GM12878 (cell line): ENCODE measurements around the gene PACS1. TPM values are rescaled to one million over a fixed set of nuclear protein-coding genes. Genes with fewer than 3 reads are reported as not detected.
"Not testable (repeated sequence)": the region's sequence is repeated elsewhere in the genome, so short reads cannot be mapped to it uniquely, and the experiment has no call there.

ENCODE experiments used
- ATAC-seq: fragments of 200-7000 bp; cut with Tn5 transposase; 3 replicates; pipeline ENCODE4 v1.9.1; 2020; ENCODE audit warnings: mild to moderate bottlenecking, moderate library complexity
- BruUV-seq: library from RNA; stranded (reverse); fragments of 400-500 nt; replicated peaks from 2 replicates; lab custom pipeline; 2021; lab: Mats Ljungman, UMichigan
- CTCF ChIA-PET: fragments of 300-600 bp; sonication (Branson Sonifier 250); formaldehyde crosslinking; extraction: SDS; loops from one replicate; lab custom pipeline; 2021; ENCODE audit warnings: inconsistent platforms; lab: Yijun Ruan, JAX
- POLR2A ChIA-PET: fragments of 350-600 bp; formaldehyde crosslinking; extraction: SDS; loops from one replicate; lab custom pipeline; 2021; ENCODE audit warnings: inconsistent platforms; lab: Charles Lee
- RAD21 ChIA-PET: fragments of 300-600 bp; sonication (Branson Sonifier 250); formaldehyde crosslinking; loops from one replicate; lab custom pipeline; 2023; ENCODE audit warnings: antibody characterized with exemption; ENCODE audit not compliant: unreplicated experiment; lab: Charles Lee
- SMC1A ChIA-PET: fragments of 300-600 bp; sonication (Branson Sonifier 250); formaldehyde crosslinking; loops from one replicate; lab custom pipeline; 2023; ENCODE audit not compliant: unreplicated experiment, uncharacterized antibody; lab: Charles Lee
- DNase-seq: peaks from one replicate; pipeline ENCODE4 v3.0.0-alpha.2; 2011; ENCODE audit warnings: low read depth, low spot score
- FAIRE-seq: peaks from 3 replicates; lab custom pipeline; 2011; peaks lifted over from hg19 to GRCh38; lab: Jason Lieb, UNC
- H2AFZ ChIP-seq: 2 replicates; pipeline ENCODE4 v1.6.0; 2011; ENCODE audit warnings: low read depth, low read length, control low read depth; ENCODE audit not compliant: control insufficient read depth
- H3K27ac ChIP-seq: 2 replicates; pipeline ENCODE4 v1.5.1; 2011; ENCODE audit warnings: control low read depth; ENCODE audit not compliant: control insufficient read depth, insufficient read depth
- H3K27me3 ChIP-seq, 2 experiments: replicated peaks in 1 of 2; 2 replicates each; pipeline versions ENCODE4 v1.6.0 to v1.6.1; 2011; ENCODE audit warnings: low read length in 1 of 2; ENCODE audit not compliant: control insufficient read depth in 2 of 2, insufficient read depth in 2 of 2
- H3K36me3 ChIP-seq, 2 experiments: 2 replicates each; pipeline ENCODE4 v1.5.1; 2011; ENCODE audit warnings: low read length in 1 of 2; ENCODE audit not compliant: control insufficient read depth in 2 of 2, insufficient read depth in 2 of 2
- H3K4me1 ChIP-seq: 2 replicates; pipeline ENCODE4 v1.6.1; 2011; ENCODE audit warnings: mild to moderate bottlenecking, low read length, moderate library complexity, mixed read lengths; ENCODE audit not compliant: control insufficient read depth, insufficient read depth
- H3K4me2 ChIP-seq: 2 replicates; pipeline ENCODE4 v1.6.0; 2011; ENCODE audit warnings: control low read depth; ENCODE audit not compliant: control insufficient read depth, insufficient read depth
- H3K4me3 ChIP-seq: fragments of 200-600 bp; sonication (generic); 2 replicates; pipeline ENCODE4 v1.5.1; 2016
- H3K79me2 ChIP-seq: 2 replicates; pipeline ENCODE4 v1.6.0; 2011; ENCODE audit warnings: low read length; ENCODE audit not compliant: control insufficient read depth, insufficient read depth
- H3K9ac ChIP-seq: 2 replicates; pipeline ENCODE4 v1.8.0; 2011; ENCODE audit warnings: low read length, control low read depth, mixed read lengths; ENCODE audit not compliant: control insufficient read depth, insufficient read depth
- H3K9me3 ChIP-seq: replicated peaks from 3 replicates; pipeline ENCODE4 v1.5.1; 2011; ENCODE audit warnings: mild to moderate bottlenecking, low read length; ENCODE audit not compliant: control insufficient read depth, insufficient read depth
- H4K20me1 ChIP-seq: 2 replicates; pipeline ENCODE4 v1.6.0; 2011; ENCODE audit not compliant: control insufficient read depth, insufficient read depth
- POLR2A ChIP-seq: IDR thresholded peaks from 2 replicates; pipeline ENCODE4 v1.6.1; 2011; ENCODE audit warnings: low read depth, mild to moderate bottlenecking, low read length
- WGBS: methylation state at CpG from one replicate; pipeline ENCODE4 v1.1.6; 2016; ENCODE audit warnings: low lambda C conversion rate; ENCODE audit not compliant: insufficient replicate concordance, insufficient coverage; ENCODE audit errors: missing lambda C conversion rate; 5-methylcytosine and 5-hydroxymethylcytosine counted together
- in situ Hi-C: fragments of 300-500 bp; cut with MboI; formaldehyde crosslinking; loops from 9 replicates; pipeline ENCODE4 v1.14.3; 2018; ENCODE audit warnings: mixed read lengths
- intact Hi-C: fragments of 100-400 bp; cut with micrococcal nuclease; formaldehyde crosslinking; loops from one replicate; pipeline ENCODE4 v1.14.2; 2022; ENCODE audit not compliant: unreplicated experiment
- polyA plus RNA-seq, 11 experiments: library from polyadenylated mRNA; depleted of rRNA in 4 of 11; unstranded in 6 of 11; stranded (reverse) in 5 of 11; fragments of >200 nt; fragmentation: Nextera tagmentation in 4 of 11; fragmentation: Illumina TruSeq in 1 of 11; extraction: Ambion mirVana in 4 of 11; extraction: Trizol in 1 of 11; gene quantifications; 1 replicate in 1 of 11; 2 replicates in 10 of 11; pipeline versions ENCODE4 v1.2.1 to v1.2.3, GENCODE V29; 2011 to 2016; ENCODE audit warnings: inconsistent platforms in 2 of 11, missing spikeins in 2 of 11, low read depth in 1 of 11
- total RNA-seq, 4 experiments: library from RNA; depleted of rRNA in 3 of 4; stranded (reverse); fragments of >200 nt in 3 of 4; fragmentation: Illumina TruSeq in 1 of 4; extraction: Trizol in 1 of 4; gene quantifications; 2 replicates each; pipeline versions ENCODE4 v1.2.1 to v1.2.3, GENCODE V29; 2013 to 2021

PACS1 gene
- total and polyA plus RNA-seq, 10 of the 15 experiments (the other 5 are each of a cell fraction or from before 2014, with no cell fraction given): 1.1 to 74.3 (median 17.9) TPM

- H4K20me1 ChIP-seq, H3K79me2 ChIP-seq, H3K4me2 ChIP-seq, H3K9ac ChIP-seq, H3K27me3 ChIP-seq, FAIRE-seq, H3K9me3 ChIP-seq, H3K4me1 ChIP-seq, BruUV-seq, RAD21 ChIA-PET, DNase-seq, H2AFZ ChIP-seq, ATAC-seq, H3K27ac ChIP-seq, POLR2A ChIA-PET, intact Hi-C loops, in situ Hi-C loops, H3K4me3 ChIP-seq: not testable (repeated sequence)
- ChIA-PET SMC1A (interaction anchor here (1.0 kb wide), 1 partner anchor 12 kb away, joined by 4 read pairs; the partner anchor contains the start of gene YIF1A), CTCF (interaction anchor here (1.3 kb wide), 1 partner anchor 18 kb away, joined by 3 read pairs; no protein-coding TSS in a partner anchor)
- TF ChIP-seq POLR2A: peak; percentile 21; the same call in 1 of the 2 replicates
- 98% methylated on average over 10 of the region's 13 CpGs for WGBS
- peaks cover 19 to 32% of the 10 kb centered on the region in 2 experiments for H3K36me3 ChIP-seq
These were observed 206.5 kb downstream of the PACS1 start for GRCh38 chr11:66276619-66277018.

- intact Hi-C loops, H3K9me3 ChIP-seq, FAIRE-seq, H4K20me1 ChIP-seq, BruUV-seq, POLR2A ChIA-PET, H3K4me2 ChIP-seq, H2AFZ ChIP-seq, DNase-seq, H3K27me3 ChIP-seq, H3K4me3 ChIP-seq, in situ Hi-C loops, H3K79me2 ChIP-seq, H3K9ac ChIP-seq, RAD21 ChIA-PET, H3K4me1 ChIP-seq, H3K27ac ChIP-seq: not testable (repeated sequence)
- 59% methylated on average over 4 of the region's 4 CpGs for WGBS
- SMC1A ChIA-PET: interaction anchor here (1.0 to 1.1 kb wide), 2 partner anchors 9 to 12 kb away, joined by 3 to 4 read pairs; partner anchors contain the start of gene YIF1A
- H3K36me3 ChIP-seq: peaks cover 15 to 29% of the 10 kb centered on the region in 2 experiments
- peak; percentile 22; the same call in 2 of the 3 replicates for ATAC-seq
- CTCF ChIA-PET: interaction anchor here (1.3 kb wide), 1 partner anchor 18 kb away, joined by 3 read pairs; no protein-coding TSS in a partner anchor
These were observed 207.0 kb downstream of the PACS1 start for GRCh38 chr11:66277064-66277463.
